Measurements from ENCODE around the gene PSMC3IP.

PSMC3IP gene

DNA sequence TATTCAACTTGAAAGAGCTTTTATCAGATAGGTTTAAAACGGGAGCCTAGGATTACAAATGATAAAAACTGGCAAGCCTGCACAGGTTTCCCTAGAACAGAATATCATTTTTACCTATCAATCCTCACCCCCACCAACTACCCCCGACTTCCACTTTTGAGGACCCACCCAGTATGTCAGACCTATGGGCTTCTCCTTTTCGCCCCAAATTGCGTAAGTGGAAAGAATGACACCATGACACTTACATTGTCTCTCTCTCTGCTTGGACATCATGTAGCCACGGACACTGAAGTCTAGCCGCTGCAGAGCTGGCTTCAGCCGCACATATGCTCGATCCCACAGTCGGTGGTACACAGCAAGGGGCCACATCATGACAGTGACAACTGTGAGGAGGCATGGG lies 7.4 kb upstream of the PSMC3IP start:
- no peak for DNase-seq

DNA sequence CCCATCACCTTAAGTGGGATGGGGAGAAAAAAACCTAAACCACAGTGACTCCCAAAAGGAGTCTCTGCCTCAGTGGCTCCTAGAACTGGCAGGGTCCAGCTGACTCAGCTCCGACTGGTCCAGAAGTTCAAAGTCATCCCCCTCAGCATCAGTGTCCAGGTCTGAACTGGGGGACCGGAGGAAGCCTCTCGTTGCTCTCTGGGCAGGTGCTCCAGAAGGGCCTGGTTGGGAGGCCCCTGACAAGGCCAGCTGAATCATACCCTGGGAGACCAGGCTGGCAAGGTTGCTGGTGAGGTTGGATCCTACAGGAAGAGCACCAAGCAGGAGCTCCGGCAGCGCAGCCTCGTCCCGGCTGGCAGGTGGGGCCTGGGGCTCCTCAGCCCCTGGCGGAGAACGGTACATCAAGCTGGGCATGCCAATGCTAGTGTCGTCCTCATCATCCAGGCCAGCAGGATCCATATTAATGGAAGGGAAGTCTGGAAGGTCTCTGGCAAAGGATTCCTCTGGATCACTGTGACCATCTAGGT lies 4.3 kb upstream of the PSMC3IP start:
- no peak for DNase-seq

DNA sequence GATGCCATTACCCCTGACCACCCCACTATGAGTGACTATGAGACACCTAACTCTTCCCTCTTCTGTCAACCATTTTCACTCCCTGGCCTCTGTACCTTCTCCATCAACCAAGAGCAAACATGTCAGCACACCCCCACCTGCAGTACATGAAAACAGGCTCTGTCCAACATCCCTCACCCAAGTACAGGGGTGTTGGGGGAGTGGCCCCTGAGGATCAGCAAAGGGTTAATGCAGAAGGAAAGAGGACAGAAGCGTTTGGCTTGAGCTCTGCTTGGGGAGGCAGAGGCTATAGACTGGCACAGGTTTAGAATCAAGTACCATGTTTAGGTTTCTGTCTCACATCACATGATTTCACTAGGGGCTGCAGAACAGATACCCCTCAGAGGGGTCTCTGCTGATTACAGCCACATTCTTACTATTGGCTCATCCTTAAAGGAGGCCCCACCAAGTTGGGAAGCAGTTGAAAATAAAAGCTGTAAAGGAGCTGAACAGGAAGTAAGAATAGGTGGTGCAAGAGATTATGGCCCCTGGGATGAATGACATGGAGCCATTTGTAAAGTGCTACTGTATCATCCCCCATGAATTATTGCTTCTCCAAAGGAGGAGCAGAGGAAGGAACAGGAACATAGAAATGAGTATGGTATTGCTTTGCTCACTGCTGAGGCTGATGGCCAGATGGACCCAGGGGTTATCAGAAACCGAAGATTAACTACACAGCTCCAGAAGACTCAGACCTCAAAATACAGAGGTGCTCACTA lies 2.4 kb upstream of the PSMC3IP start:
- DNase-seq = no peak

DNA sequence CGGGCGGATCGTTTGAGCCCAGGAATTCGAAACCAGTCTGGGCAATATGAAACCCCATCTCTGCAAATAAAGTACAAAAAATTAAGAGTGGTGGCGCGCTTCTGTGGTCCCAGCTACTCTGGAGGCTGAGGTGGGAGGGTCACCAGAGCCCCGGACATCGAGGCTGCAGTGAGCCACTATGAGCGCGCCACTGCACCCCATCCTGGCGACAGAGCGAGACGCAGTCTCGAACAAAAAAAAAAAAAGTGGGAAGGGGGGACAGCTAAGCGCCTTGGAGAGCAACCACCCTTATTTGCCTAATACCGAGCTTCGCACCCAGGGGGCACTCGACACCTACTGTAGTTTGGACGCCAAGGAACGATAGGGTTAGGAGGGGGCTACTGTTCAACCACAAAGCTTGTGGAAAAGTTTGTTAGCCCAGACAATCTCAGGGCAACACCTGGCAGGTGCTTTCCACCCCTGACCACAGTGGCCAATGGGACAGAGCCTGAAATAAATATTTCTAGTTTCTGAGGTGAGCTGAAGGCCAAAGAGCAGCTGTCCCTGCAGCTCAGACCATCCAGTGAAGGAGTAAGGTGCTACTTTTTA lies 847 bp upstream of the PSMC3IP start:
- DNase-seq = peak in 4 of 5 donors; percentile 47 to 67 (median 56)

DNA sequence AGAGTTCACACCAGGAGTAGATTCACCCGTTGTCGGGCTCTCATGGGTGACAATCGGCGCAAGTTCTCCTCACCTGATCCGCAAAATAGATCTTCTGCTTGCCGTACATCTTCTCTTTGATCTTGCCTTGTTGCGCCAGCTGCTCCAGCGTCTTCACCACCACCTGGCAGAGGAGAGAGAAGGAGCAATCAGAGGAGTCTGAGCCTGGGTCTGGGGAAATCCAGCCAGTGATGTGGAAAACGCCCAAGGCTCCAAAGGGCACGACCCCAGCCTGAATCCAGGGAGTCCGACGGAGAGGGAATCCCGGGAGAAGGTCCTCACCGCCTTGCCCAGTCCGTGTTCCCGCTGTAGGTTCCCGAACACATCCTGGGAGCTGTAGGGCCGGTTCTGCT lies 393 bp downstream of the PSMC3IP start:
- DNase-seq = no peak

DNA sequence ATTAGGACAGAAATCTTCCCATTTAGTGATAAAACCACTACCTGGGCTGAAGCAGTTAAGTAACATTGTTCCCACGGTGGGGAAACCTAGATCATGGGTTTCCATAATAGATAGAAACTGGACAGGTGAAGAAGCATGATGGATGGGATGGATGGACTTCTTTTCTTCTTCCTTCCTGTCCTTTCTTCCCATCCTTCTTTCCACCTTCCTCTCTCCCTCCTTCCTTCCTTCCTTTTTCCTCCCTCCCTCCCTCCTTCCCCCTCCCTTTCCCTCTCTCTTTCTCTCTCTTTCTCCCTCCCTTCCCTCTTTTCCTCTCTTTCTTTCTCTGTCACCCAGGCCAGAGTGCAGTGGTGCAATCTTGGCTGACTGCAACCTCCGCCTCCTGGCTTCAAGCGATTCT lies 3.1 kb downstream of the PSMC3IP start:
- no peak for DNase-seq

DNA sequence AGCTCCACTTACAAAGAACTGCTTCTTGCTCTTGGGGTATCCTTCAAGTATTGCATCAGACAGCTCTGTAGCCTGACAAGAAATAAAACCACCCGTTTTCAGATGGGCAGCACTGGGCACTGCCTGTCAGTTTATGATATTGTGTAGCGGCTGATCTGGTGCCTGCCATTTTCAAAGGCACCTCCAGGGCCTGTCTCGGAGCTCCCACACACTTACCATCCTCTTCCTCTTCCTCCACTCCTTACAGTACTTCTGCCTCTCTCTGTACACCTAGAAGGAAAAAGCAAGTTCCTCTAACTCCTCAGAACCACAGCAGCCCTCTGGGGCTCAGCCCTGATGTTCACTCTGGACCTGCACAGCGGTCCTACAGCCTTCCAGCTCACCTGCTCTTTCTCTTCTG lies 4.4 kb downstream of the PSMC3IP start:
- DNase-seq = no peak

DNA sequence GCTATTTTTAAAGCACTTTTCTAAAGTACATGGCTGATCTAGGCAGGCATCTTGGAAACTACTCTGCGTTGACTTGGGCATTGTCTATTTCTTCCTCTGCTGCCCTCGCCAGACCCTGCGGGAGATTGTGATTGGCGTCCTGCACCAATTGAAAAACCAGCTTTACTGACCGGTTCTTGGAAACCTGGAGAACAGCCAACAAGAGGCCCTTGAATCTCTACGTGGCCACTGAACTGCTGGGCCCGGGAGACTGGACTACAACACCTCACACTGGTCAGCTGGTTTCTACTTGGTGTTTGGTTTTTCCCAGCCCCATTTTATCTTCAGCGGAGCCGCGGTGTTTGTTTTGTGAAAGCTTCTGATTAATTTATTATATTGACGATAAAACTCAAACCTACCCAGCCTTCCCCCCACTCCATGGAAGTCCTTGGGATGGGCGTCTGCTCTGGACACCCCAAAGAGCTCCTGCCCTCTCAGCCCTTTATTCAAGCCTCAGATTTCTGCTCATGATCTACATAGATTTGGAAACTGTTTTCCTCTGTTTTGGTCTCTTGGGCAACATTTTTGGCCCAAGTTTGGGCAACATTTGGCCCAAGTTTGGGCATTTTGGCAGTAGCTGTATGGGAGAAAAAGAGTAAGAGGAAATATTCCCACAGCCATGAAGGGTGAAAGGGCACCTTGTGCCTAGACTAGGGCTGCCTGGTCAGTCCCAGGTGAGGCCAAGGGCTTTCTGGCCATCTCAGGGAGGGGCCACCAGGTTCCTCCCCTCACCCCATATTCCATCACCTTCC lies 5.9 kb downstream of the PSMC3IP start:
- DNase-seq = no peak

DNA sequence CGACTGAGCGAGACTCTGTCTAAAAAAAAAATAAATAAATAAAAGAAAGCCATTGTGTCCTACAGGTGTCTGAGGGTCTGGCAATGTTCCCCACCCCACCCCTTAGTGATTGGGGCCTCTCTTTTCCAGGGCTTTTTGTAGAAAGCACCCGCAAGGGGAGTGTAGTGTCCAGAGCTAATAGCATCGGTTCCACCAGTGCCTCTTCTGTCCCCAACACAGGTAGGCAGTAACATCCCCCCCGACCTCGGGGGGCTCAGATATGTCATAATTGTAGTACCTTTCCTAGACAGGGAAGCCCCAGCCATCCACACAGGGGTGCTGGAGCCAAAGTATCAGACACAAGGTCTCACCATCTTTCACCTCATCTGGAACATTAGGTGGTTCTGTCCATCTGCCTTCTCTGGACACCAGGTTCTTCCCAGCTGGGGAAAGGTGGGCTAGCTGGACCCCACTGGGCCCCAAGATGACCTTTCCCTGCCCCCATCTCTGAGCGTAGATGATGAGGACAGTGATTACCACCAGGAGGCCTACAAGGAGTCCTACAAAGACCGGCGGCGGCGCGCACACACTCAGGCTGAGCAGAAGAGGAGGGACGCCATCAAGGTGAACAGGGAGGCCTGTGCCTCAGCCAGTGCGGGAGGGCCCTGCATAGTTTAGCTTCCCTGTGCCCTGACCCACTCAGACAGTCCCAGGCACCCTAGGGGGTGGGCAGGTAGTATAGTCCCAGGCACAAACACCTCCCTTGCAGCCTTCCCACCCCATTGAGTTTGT lies 9.0 kb downstream of the PSMC3IP start:
- DNase-seq = no peak

DNA sequence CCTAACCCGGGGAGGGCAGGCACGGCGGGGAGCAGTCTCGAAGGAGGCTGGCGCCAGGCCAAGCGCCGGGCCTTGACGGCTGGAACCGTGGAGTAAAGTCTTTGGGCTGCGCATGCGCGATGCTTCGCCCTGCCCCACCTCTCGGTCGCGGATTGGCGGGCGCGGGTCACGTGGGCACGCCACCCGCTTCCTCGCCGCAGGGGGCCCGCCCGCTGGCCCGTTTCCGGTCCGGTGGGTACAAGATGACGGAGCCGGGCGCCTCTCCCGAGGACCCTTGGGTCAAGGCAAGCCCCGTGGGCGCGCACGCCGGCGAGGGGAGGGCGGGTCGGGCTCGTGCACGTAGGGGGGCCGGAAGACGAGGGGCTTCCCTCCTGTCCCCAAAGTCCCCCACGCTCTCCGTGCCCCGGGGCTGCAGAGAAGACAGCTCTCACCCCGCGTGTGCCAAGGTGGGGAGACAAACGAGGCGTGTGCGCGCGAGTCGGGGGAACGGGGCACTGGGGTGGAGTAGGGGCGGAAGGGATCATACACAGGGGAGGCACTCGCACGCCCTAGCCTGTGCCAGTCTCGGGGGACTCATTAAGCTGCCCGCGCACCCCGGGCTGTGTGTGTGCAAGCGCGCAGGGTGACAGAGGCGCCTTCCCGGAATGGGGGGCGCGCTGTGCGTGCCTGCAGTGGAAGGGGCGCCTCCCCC lies 10.5 kb downstream of the PSMC3IP start, which contains the start of gene MLX:
MLX (plus strand) TSS at position 218 of the 691 bp plus-strand sequence; CDS start at position 243, 25 bp downstream.
- DNase-seq = peak; percentile 87 to 94 (median 89)

DNA sequence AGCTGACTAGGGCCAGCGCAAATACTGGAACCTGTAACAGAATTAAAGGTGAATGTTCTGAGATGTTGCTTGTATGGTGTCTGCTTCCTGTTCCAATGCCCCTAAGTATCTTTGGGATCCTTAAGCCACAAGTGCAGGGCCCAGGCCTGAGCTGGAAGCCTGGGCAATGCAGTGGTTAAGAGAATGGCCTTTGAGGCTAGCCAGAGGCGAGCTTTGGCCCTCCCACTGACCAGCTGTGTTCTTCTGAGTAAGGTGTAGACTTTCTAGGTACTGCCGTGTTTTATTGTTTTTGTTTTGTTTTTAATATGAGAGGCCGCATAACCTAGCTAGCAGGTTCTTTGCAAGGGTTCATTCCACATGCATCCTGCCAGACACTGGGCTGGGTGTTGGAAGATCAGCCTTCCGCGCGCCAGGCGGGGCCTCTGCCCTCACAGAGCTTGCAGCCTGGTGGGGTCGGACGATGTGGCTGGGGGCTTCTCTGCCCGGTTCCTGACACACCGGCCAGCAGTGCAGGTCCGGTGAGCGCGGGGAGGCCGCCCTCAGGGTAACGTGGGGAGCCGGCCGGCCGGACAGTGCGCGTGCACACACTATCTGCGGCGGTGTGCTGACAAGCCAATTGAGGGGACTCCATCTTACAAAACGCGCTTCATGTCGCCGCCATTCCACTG lies 11.2 kb downstream of the PSMC3IP start:
- no peak for DNase-seq

DNA sequence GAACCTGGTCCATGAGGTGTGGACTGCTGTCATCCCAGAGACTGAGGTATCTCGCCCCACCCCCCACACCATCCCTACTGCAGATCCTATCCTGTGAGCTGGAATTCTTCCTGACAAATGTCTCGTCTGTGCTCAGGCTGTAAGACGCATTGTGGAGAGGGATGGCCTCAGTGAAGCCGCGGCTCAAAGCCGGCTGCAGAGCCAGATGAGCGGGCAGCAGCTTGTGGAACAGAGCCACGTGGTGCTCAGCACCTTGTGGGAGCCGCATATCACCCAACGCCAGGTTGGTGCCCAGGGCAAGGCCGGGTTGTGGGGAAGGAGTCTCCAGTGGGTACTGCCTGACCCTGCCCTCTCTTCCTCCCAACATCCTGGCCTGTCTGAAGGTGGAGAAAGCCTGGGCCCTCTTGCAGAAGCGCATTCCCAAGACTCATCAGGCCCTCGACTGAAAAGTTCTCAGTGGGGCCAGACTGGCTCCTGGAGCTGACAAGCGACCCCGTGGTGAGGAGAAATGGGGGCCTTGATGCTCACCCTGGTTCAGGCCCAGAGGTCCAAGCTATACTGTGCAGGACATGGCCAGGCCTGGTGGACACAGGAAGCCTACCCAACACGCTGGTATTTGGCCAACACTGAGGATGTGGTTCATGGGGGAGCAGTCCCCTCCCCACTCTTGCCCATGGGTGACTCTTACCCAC lies 11.9 kb downstream of the PSMC3IP start:
- DNase-seq = no peak

DNA sequence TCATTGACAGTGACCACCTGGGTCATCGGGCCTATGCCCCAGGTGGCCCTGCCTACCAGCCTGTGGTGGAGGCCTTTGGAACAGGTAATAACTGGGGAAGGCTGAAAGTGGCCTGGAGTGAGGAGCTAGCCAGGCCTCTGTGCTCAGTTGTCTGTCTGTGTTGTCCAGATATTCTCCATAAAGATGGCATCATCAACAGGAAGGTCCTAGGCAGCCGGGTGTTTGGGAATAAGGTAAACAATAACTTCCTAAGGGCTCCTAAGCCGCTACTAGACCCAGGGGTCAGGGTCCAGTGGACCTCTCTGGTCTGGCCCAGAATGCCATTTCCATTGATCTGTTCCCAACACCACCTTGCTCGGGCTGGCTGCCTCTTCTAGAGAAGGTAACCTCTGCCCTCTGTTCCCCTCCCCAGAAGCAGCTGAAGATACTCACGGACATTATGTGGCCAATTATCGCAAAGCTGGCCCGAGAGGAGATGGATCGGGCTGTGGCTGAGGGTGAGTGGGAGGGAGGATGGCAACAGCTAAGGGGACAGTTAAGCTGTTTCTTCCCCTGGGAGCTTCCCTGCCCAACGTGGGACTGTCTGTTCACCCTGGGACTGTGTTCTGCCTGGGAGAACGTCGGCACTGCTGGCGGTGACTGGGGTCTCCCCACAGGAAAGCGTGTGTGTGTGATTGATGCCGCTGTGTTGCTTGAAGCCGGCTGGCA lies 12.6 kb downstream of the PSMC3IP start:
- DNase-seq = no peak

DNA sequence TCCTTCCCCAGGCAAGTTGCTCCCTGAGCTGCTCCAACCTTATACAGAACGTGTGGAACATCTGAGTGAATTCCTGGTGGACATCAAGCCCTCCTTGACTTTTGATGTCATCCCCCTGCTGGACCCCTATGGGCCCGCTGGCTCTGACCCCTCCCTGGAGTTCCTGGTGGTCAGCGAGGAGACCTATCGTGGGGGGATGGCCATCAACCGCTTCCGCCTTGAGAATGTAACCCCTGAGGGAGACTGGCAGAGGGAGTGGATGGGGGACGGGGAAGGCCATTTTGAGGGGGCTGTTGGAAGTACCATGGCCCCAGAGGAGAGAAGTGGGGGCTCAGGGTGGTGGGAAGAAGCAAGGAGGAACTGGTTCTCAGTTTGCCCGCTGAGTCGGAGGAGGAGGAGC lies 13.6 kb downstream of the PSMC3IP start:
- DNase-seq = no peak

DNA sequence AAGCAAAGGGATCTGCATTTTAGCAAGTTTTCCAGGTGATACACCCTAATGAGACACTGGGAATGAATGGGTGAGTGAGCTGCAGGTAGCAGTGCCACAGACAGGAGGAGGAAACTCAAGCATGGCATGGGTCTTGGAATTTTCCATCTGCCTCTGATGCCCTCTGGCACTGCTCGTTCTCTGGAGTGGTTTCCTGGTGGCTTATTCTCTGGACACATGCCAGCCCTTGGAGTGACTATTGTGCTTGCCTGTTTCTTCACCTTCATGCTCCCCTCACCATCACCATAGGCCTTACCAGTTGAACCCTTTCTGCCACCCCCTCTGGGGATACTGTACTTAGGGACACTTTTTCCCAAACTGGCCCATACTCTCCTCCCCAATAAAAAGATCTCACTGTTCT lies 14.0 kb downstream of the PSMC3IP start:
- DNase-seq = no peak

DNA sequence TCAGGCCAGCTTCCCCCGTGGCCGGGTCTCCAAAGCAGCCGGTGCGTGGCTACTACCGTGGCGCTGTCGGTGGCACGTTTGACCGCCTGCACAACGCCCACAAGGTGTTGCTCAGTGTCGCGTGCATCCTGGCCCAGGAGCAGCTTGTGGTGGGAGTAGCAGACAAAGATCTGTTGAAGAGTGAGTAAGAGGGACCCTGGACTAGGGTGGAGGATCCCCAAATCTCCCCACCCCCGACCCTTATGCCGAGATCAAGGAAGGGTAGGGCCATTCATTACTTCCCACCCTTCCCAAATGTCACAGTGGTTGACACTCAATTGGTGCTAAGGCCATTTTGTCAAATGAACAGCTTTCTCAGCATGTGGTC lies 14.4 kb downstream of the PSMC3IP start:
- DNase-seq = no peak

DNA sequence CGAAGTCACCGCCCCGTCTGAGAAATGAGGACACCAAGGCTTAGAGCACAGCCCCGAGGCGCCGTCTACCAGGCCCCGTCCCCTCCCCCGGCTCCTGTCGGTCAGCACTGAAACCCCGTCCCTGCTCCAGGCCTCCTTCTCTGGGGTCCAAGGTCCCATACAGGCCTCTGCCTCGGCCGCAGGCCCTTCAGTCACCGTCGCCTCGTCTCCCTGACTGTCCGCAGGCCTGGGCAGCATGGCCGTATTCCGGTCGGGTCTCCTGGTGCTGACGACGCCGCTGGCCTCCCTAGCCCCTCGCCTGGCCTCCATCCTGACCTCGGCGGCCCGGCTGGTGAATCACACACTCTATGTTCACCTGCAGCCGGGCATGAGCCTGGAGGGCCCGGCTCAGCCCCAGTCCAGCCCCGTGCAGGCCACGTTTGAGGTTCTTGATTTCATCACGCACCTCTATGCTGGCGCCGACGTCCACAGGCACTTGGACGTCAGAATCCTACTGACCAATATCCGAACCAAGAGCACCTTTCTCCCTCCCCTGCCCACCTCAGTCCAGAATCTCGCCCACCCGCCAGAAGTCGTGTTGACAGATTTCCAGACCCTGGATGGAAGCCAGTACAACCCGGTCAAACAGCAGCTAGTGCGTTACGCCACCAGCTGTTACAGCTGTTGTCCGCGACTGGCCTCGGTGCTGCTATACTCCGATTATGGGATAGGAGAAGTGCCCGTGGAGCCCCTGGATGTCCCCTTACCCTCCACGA lies 15.0 kb downstream of the PSMC3IP start:
- no peak for DNase-seq

DNA sequence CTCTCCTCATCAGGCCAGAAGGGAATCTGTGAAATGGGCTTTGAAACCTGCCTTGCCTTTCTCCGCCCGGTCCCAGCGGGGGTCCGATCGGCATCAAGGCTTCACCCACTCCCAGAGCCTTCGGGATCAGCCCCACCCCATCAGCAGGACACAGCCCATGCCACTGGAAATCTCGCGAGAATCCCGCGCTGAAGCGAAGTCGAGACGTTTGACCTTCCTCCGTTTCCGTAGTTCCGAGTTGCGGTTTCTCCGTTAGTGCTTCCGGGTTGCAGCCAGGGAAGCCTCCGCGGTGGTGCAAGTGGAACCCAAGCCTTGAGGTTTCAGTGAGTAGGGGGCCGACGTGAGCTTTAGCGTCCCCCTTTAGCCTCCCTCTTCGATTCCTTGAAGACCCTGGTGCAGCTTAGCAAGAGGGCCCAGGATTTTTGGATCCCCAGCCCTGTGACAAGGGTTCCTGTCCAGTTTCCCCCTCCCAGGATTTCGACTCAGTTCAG lies 15.6 kb downstream of the PSMC3IP start, which contains the start of gene COASY:
COASY (plus strand) TSS at position 252 of the 491 bp plus-strand sequence. CDS start 475 bp downstream, outside the sequence.
- peak; percentile 74 to 95 (median 86) for DNase-seq

DNA sequence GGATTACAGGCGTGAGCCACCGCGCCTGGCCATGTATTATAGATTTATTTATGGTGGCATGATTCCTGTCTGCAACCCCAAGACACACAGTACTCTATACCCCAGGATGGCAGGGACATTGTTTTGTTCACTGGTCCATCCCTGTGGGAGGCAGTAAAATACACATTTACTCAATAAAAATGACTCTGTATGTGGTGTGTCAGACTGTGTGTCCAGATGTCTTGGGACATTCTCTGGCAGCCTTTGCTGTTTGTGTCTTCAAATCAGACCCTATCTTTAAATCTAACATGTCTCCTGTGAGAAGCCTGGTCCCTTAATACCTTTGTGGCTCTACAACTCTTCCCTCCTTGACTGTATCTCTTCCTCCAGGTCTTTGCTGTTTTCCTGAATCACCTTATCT lies 17.3 kb downstream of the PSMC3IP start:
- no peak for DNase-seq
